Panc1 (cell line): ENCODE results near the gene C16orf74. TPM values are rescaled to one million over a fixed set of nuclear protein-coding genes. Genes with fewer than 3 reads are reported as not detected.

Source experiments
- ATAC-seq: fragments of 200-7000 bp; cut with Tn5 transposase; 2 replicates; pipeline ENCODE4 v1.9.1; 2020; ENCODE audit warnings: mild to moderate bottlenecking, moderate library complexity
- Bru-seq: library from RNA; stranded (reverse); fragments of 400-500 nt; gene quantifications from one replicate; lab custom pipeline; 2021; lab: Mats Ljungman, UMichigan
- BruChase-seq, 2 experiments: library from RNA; stranded (reverse); fragments of 400-500 nt; gene quantifications; one replicate each; lab custom pipeline; 2021; lab: Mats Ljungman, UMichigan
- BruUV-seq: library from RNA; stranded (reverse); fragments of 400-500 nt; replicated peaks from 2 replicates; lab custom pipeline; 2021; lab: Mats Ljungman, UMichigan
- CTCF ChIA-PET: fragments of 300-600 bp; sonication (Branson Sonifier 250); formaldehyde crosslinking; loops from one replicate; lab custom pipeline; 2022; ENCODE audit warnings: antibody characterized with exemption; lab: Charles Lee
- POLR2A ChIA-PET: fragments of 300-600 bp; sonication (Branson Sonifier 250); formaldehyde crosslinking; loops from one replicate; lab custom pipeline; 2022; ENCODE audit warnings: antibody characterized with exemption; lab: Charles Lee
- DNase-seq: peaks from one replicate; pipeline ENCODE4 v3.0.0-alpha.2; 2010; ENCODE audit warnings: low read depth, low spot score
- H3K27ac ChIP-seq: 2 replicates; pipeline ENCODE4 v1.5.1; 2011; ENCODE audit warnings: mild to moderate bottlenecking, low read length, inconsistent platforms
- H3K27me3 ChIP-seq: fragments of 200-500 bp; sonication (Bioruptor generic); 2 replicates; pipeline ENCODE4 v1.6.0; 2014; ENCODE audit warnings: low read length, inconsistent platforms; ENCODE audit not compliant: control insufficient read depth, insufficient read depth
- H3K36me3 ChIP-seq: fragments of 200-500 bp; sonication (Bioruptor generic); 2 replicates; pipeline ENCODE4 v1.5.1; 2014; ENCODE audit warnings: inconsistent platforms, mild to moderate bottlenecking, low read length, moderate library complexity; ENCODE audit not compliant: control insufficient read depth, insufficient read depth
- H3K4me1 ChIP-seq: 2 replicates; pipeline ENCODE4 v1.5.1; 2011; ENCODE audit warnings: inconsistent platforms, mild to moderate bottlenecking, low read length, moderate library complexity; ENCODE audit not compliant: control insufficient read depth, insufficient read depth
- H3K4me3 ChIP-seq, 2 experiments: 2 replicates each; pipeline ENCODE4 v1.5.1; 2011 to 2012; ENCODE audit warnings: low read depth in 2 of 2, low read length in 2 of 2, mild to moderate bottlenecking in 2 of 2, inconsistent platforms in 1 of 2, moderate library complexity in 1 of 2
- H3K9me3 ChIP-seq: fragments of 200-500 bp; sonication (Bioruptor generic); 2 replicates; pipeline ENCODE4 v1.5.1; 2014; ENCODE audit warnings: low read depth, mild to moderate bottlenecking, inconsistent platforms, low read length, moderate library complexity; ENCODE audit not compliant: control insufficient read depth, insufficient read depth
- POLR2AphosphoS5 ChIP-seq: IDR thresholded peaks from 2 replicates; pipeline ENCODE4 v1.6.1; 2012; ENCODE audit warnings: mild to moderate bottlenecking, low read depth, low read length, moderate library complexity
- REST ChIP-seq, 2 experiments: IDR thresholded peaks; 2 replicates each; pipeline ENCODE4 v1.6.1; 2011 to 2012; ENCODE audit warnings: low read depth in 2 of 2, control low read depth in 1 of 2, low read length in 1 of 2, mild to moderate bottlenecking in 1 of 2, moderate library complexity in 1 of 2; ENCODE audit not compliant: insufficient read depth in 1 of 2
- SIN3A ChIP-seq: IDR thresholded peaks from 2 replicates; pipeline ENCODE4 v1.6.1; 2012; ENCODE audit warnings: low read depth, mild to moderate bottlenecking, low read length, moderate library complexity, borderline replicate concordance; ENCODE audit not compliant: insufficient read depth
- TCF7L2 ChIP-seq: IDR thresholded peaks from 2 replicates; pipeline ENCODE4 v1.6.1; 2011; ENCODE audit warnings: mild to moderate bottlenecking, low read depth, low read length, inconsistent platforms
- in situ Hi-C: cut with HindIII; loops from 2 replicates; pipeline ENCODE4 v1.10.0; 2016; ENCODE audit warnings: low sequenced_read_pairs, low pct_unique_long_range_greater_than_20kb
- intact Hi-C: fragments of 100-400 bp; cut with micrococcal nuclease; formaldehyde crosslinking; loops from one replicate; pipeline ENCODE4 v1.10.0; 2022; ENCODE audit not compliant: unreplicated experiment
- long read RNA-seq: library from polyadenylated mRNA; unstranded; transcript quantifications from one replicate; pipeline ENCODE4 v2.0.0, GENCODE V29; 2021; ENCODE audit not compliant: unreplicated experiment
- polyA plus RNA-seq: library from polyadenylated mRNA; unstranded; fragments of >200 nt; gene quantifications from one replicate; pipeline ENCODE4 v1.2.1, GENCODE V29; 2012; ENCODE audit warnings: missing spikeins; ENCODE audit not compliant: insufficient read length
- total RNA-seq: library from RNA; stranded (reverse); gene quantifications from one replicate; pipeline ENCODE4 v1.2.1, GENCODE V29; 2021; ENCODE audit not compliant: unreplicated experiment
- TF ChIP-seq, protein P1 (sequence below): fragments of 450-650 bp; IDR thresholded peaks from 2 replicates; pipeline ENCODE4 v1.5.1; 2017; ENCODE audit warnings: mild to moderate bottlenecking

The C16orf74 gene
- total RNA-seq (1.5 TPM), Bru-seq, nascent RNA (percentile 30 among the genes with signal in this experiment), BruChase-seq, experiment 1, labeled RNA remaining after a 2-hour chase (percentile 35 among the genes with signal in this experiment), BruChase-seq, experiment 2, labeled RNA remaining after a 6-hour chase (percentile 33 among the genes with signal in this experiment)
- 2.3 TPM for polyA plus RNA-seq
- long read RNA-seq, partial matches to known transcripts, result 0 of 1 reads
- long read RNA-seq, other reads (novel, unspliced or antisense), result 0 of 1 reads

DNA sequence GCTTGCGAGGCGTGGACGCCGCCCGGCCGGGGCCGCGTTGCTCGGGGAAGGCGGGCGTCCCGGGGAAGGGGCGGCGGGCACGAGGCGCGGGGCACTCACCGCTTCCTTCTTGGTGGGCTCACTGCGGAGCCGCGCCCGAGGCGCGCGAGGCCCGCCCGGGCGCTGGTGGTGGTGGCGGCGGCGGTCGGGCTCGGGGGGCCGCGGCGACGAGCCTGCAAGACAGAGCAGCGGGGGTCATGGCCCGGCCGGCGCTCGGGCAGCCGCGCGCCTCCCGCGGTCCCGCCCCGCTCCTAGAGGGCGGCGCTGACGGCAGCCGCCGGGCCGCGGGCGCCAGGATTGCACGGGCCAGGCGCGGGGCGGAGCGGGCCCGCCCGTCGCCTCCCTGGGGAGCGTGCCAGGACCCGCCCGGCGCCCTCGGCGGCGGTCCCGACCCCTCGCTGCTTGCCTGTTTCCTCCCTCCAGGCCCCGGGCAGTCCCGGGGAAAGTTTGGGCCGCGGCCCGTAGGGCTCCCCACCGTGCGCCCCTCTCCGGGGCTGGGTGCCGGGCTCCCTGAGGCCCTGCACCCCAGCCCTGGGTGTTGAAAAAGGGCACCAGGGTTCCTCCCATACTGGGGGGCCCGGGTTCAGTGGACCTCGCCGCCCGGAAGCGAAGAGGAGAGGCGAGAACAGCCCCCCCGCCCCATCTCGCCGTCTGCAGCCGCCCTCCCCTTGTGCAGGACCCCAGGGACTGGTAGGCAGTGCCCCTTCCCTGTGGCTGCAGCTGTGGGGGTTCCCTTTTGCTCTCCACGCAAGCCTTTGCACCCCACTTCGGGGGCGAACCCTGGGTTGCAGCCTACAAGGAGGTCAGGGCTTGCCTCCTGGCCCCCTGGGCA lies at the start of gene C16orf74:
C16orf74 (minus strand) TSS at position 270 of the 871 bp plus-strand sequence. CDS start 15,879 bp downstream, outside the sequence.
- no TSS peak for BruUV-seq
- intact Hi-C loops, result no loop called here
- no peak within 1 kb of the TSS for H3K27ac ChIP-seq
- TF ChIP-seq REST (IDR thresholded peaks at IDR 0.05; ENCODE audit: insufficient read depth in 1 of 2, low read depth in 2 of 2, low read length in 1 of 2), result no peak
- TF ChIP-seq, protein P1, sequence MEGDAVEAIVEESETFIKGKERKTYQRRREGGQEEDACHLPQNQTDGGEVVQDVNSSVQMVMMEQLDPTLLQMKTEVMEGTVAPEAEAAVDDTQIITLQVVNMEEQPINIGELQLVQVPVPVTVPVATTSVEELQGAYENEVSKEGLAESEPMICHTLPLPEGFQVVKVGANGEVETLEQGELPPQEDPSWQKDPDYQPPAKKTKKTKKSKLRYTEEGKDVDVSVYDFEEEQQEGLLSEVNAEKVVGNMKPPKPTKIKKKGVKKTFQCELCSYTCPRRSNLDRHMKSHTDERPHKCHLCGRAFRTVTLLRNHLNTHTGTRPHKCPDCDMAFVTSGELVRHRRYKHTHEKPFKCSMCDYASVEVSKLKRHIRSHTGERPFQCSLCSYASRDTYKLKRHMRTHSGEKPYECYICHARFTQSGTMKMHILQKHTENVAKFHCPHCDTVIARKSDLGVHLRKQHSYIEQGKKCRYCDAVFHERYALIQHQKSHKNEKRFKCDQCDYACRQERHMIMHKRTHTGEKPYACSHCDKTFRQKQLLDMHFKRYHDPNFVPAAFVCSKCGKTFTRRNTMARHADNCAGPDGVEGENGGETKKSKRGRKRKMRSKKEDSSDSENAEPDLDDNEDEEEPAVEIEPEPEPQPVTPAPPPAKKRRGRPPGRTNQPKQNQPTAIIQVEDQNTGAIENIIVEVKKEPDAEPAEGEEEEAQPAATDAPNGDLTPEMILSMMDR, result no peak
- TF ChIP-seq TCF7L2, result no peak
- TF ChIP-seq POLR2AphosphoS5, result no peak
- TF ChIP-seq SIN3A, result no peak
- CTCF ChIA-PET, result no interaction called here
- peaks cover 2% of the 10 kb centered on the region; the same call in 1 of the 2 replicates for H3K36me3 ChIP-seq
- POLR2A ChIA-PET, result no interaction called here
- in situ Hi-C loops, result no loop called here
- ATAC-seq (peak; percentile 95), DNase-seq (no peak)
- no peaks in the 10 kb centered on the region for H3K9me3 ChIP-seq
- no peaks in the 10 kb centered on the region for H3K27me3 ChIP-seq
- H3K4me3 ChIP-seq, result peak within 1 kb of the TSS; percentile 41 to 51
- peaks cover 8% of the 10 kb centered on the region for H3K4me1 ChIP-seq

DNA sequence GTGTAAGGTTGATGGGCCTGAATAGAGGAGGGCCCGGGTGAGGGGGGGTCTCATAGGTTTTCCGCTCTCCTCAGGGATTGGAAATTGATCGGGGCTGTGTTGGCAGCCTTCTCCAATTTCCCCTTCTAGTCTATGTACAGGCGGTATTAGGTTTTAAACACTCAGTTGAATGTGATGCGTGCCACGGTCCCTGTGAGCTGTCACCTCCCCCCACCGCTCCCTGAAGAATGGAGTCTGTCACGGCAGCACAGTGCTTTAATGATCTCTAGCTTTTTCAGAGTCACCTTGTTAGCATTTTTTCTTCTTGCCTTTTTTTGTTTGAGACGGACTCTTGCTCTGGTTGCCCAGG lies 49.4 kb upstream of the C16orf74 start:
- Histone ChIP-seq H3K27ac (peak overlapping the region; percentile 88), H3K27me3 (no peaks in the 10 kb centered on the region), H3K4me3 (peak overlapping the region; percentile 95 to 98), H3K36me3 (peaks cover 32% of the 10 kb centered on the region), H3K4me1 (no peaks in the 10 kb centered on the region), H3K9me3 (no peaks in the 10 kb centered on the region)
- in situ Hi-C loops (no loop called here), intact Hi-C loops (no loop called here)
- BruUV-seq, result no TSS peak
- no peak for ATAC-seq
- TF ChIP-seq TCF7L2 (no peak), REST (IDR thresholded peaks at IDR 0.05; ENCODE audit: insufficient read depth in 1 of 2, low read depth in 2 of 2, low read length in 1 of 2) (no peak)
- CTCF ChIA-PET, result no interaction called here
- POLR2A ChIA-PET, result no interaction called here
- DNase-seq, result no peak
